Adrenal gland (tissue), 12 donors: Measurements from ENCODE around the gene HAUS7. TPM values are rescaled to one million over a fixed set of nuclear protein-coding genes. Genes with fewer than 3 reads are reported as not detected.

ENCODE experiments used
- DNase-seq, 7 donors: peaks; one replicate each; pipeline ENCODE4 v3.0.0-alpha.2; 2019 to 2020
- H3K27ac ChIP-seq, 5 donors: fragments of 200-600 bp; sonication (generic) in 4 of 5; 1 replicate in 3 of 5; 2 replicates in 2 of 5; pipeline versions ENCODE4 v1.5.1 to v1.8.0; 2016 to 2020; ENCODE audit warnings: mild to moderate bottlenecking in 1 of 5
- H3K27me3 ChIP-seq: fragments of 200-600 bp; 2 replicates; pipeline ENCODE4 v1.8.0; 2021
- H3K36me3 ChIP-seq, 2 donors: fragments of 200-600 bp; replicated peaks in 1 of 2; 1 replicate in 1 of 2; 2 replicates in 1 of 2; pipeline versions ENCODE4 v1.5.1 to v1.8.0; 2018 to 2022
- H3K4me1 ChIP-seq, 2 donors: fragments of 200-600 bp; replicated peaks in 1 of 2; 1 replicate in 1 of 2; 2 replicates in 1 of 2; pipeline versions ENCODE4 v1.5.1 to v1.8.0; 2018 to 2021
- H3K4me3 ChIP-seq, 4 donors: fragments of 200-600 bp; sonication (generic) in 3 of 4; one replicate each; pipeline ENCODE4 v1.5.1; 2016 to 2018
- H3K9me3 ChIP-seq, 3 donors: fragments of 200-600 bp; sonication (generic) in 1 of 3; replicated peaks in 1 of 3; 1 replicate in 2 of 3; 2 replicates in 1 of 3; pipeline versions ENCODE4 v1.5.1 to v1.8.0; 2016 to 2021
- POLR2A ChIP-seq, 2 donors: fragments of 450-650 bp; IDR thresholded peaks; one replicate each; pipeline ENCODE4 v1.6.1; 2017; ENCODE audit warnings: antibody characterized with exemption in 2 of 2, mild to moderate bottlenecking in 2 of 2, moderate library complexity in 1 of 2
- WGBS, 4 donors: extraction: QIAGEN DNeasy Blood & Tissue Kit in 2 of 4; methylation state at CpG; one replicate each; pipeline versions ENCODE4 v1.1.5 to v1.1.7; 2013 to 2017; 5-methylcytosine and 5-hydroxymethylcytosine counted together
- intact Hi-C, 2 donors: fragments of 100-400 bp; cut with DNase I; formaldehyde crosslinking; loops; one replicate each; pipeline versions ENCODE4 v1.14.1 to v1.15.0; 2022 to 2023
- polyA plus RNA-seq, 3 donors: library from polyadenylated mRNA; stranded (reverse); fragments of 200-250 nt in 2 of 3; fragments of 350-450 nt in 1 of 3; fragmentation: Illumina TruSeq in 1 of 3; extraction: RNeasy Lipid Tissue Mini Kit (QIAGEN cat#74804) in 1 of 3; gene quantifications; one replicate each; pipeline ENCODE4 v1.2.3, GENCODE V29; 2013 to 2014
- total RNA-seq, 9 donors: library from RNA; depleted of rRNA in 4 of 9; stranded (reverse); fragments of >200 nt in 4 of 9; fragments of 120-200 nt in 1 of 9; fragmentation: NEBNext Ultra II Directional in 1 of 9; extraction: Animal tissue kit (Norgen Biotek cat#: 25700) in 1 of 9; gene quantifications; one replicate each; pipeline versions ENCODE4 v1.1.0 to v1.2.4, GENCODE V29; 2013 to 2023
- TF ChIP-seq, protein P1 (sequence below), 6 experiments: fragments of 450-650 bp in 4 of 6; fragments of 200-600 bp in 2 of 6; sonication (generic) in 1 of 6; IDR thresholded peaks; 1 replicate in 5 of 6; 2 replicates in 1 of 6; pipeline versions ENCODE4 v1.5.1 to v1.8.0; 2016 to 2021; ENCODE audit warnings: antibody characterized with exemption in 6 of 6, mild to moderate bottlenecking in 2 of 6, moderate library complexity in 1 of 6
- donor health status: healthy with polysubstance abuse.
- donor health status: Bipolar disorder and iron deficiency.
- donor health status: DM: yes; HTN: yes; CAD: no.
- donor health status: DM: no; HTN: no; CAD: no.
- donor health status: DM: no; HTN: no; CAD: no.
- donor health status: DM: yes; HTN: yes; CAD: no.

HAUS7 gene
- total and polyA plus RNA-seq, 12 donors, result 7.3 to 111 (median 19.3) TPM

- DNase-seq, result peak in 2 of 7 donors; percentile 22 to 37
- Histone ChIP-seq H3K36me3 (no peaks in the 10 kb centered on the region), H3K4me1 (peaks cover 0 to 4% of the 10 kb centered on the region in 2 donors), H3K9me3 (no peaks in the 10 kb centered on the region), H3K27me3 (no peaks in the 10 kb centered on the region), H3K27ac (peak overlapping the region in 2 of 5 donors; percentile 54 to 55), H3K4me3 (no peak overlapping the region)
- 26 to 67% (median 61%) methylated on average over 3 to 9 of the region's 9 CpGs for WGBS, 4 donors
- TF ChIP-seq POLR2A (IDR thresholded peaks at IDR 0.05), result no peak
- TF ChIP-seq, protein P1, sequence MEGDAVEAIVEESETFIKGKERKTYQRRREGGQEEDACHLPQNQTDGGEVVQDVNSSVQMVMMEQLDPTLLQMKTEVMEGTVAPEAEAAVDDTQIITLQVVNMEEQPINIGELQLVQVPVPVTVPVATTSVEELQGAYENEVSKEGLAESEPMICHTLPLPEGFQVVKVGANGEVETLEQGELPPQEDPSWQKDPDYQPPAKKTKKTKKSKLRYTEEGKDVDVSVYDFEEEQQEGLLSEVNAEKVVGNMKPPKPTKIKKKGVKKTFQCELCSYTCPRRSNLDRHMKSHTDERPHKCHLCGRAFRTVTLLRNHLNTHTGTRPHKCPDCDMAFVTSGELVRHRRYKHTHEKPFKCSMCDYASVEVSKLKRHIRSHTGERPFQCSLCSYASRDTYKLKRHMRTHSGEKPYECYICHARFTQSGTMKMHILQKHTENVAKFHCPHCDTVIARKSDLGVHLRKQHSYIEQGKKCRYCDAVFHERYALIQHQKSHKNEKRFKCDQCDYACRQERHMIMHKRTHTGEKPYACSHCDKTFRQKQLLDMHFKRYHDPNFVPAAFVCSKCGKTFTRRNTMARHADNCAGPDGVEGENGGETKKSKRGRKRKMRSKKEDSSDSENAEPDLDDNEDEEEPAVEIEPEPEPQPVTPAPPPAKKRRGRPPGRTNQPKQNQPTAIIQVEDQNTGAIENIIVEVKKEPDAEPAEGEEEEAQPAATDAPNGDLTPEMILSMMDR (IDR thresholded peaks at IDR 0.05), result no peak
- intact Hi-C loops, result no loop called here
These were observed 55.4 kb downstream of the HAUS7 start for GRCh38 chrX:153414856-153415510.

DNA sequence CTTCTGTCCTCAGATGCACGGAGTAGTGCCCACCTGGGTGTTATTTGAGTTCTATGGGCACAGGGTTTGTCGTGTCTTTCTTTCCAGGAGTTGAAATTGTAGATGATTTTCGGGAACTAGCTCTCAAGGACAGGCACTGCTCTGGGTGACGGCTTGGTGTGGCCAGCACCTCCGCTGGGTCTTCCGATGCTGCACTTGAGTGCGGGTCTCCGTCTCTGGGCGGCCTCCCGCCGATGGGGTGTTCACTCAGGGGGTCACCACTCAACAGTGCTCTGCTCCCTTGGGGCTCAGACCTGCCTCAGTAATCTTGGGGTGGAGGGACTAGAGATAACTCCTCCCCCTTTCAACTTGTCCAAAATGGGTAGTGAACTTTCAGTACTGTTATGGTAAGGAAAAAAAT is 56.6 kb downstream of the HAUS7 start:
- WGBS, 4 donors, result 80 to 93% (median 85%) methylated on average over 5 to 11 of the region's 11 CpGs
- no peaks in the 10 kb centered on the region for H3K27me3 ChIP-seq
- no peak overlapping the region for H3K4me3 ChIP-seq
- H3K4me1 ChIP-seq, result peaks cover 0 to 4% of the 10 kb centered on the region in 2 donors
- TF ChIP-seq POLR2A (IDR thresholded peaks at IDR 0.05), result no peak
- TF ChIP-seq, protein P1 (IDR thresholded peaks at IDR 0.05), result no peak
- H3K36me3 ChIP-seq, result no peaks in the 10 kb centered on the region
- H3K9me3 ChIP-seq, result no peaks in the 10 kb centered on the region
- intact Hi-C loops, result no loop called here
- no peak overlapping the region for H3K27ac ChIP-seq
- no peak for DNase-seq

DNA sequence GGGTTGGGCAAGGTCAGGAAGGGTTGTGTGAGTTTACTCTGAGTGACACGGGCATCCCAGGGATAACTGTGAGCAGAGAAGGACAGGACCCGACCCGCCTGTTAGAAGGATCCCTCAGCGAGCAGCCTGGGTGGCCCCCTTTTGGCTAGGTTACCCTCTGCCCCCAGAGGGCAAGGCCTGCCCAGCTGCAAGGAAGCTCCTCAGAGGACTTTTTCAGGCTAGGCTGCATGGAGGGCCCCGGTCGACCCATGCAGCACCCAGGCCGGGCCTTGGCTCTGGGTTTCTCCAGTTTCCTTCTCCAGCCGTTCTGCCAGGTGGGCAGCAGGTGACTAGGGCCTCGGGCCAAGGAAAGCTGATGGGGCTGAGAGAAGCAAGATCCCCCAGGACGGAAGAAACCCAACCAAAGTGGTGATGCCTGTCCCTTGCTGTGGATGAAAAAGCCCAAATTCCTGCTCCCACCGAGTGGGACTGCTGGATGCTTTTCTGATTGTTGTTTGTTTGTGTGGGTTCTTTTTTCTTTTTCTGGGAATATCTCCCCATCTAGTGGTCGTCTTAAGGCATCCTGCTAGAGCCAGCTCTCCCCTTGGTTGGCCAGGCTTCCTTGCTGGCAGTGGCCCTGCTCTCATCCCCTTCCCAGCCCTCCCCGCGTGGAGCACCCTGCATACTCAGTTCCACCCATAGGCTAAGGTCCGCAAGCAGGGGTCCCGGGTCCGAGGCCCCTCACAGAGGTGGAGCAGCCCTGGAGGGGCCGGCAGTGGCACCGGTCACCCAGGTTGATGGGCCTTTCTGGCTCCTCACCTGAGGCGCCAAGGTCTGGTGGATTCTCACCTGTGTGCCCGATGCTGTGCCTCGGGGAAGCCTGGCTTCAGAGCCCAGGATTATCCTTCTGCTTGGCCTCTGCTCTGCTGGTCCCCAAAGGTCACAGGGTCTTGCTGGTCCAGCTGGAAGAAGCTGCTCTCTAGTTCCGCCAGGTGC is 57.3 kb downstream of the HAUS7 start:
- Histone ChIP-seq H3K36me3 (no peaks in the 10 kb centered on the region), H3K4me3 (peak overlapping the region in 1 of 4 donors; percentile 51), H3K9me3 (no peaks in the 10 kb centered on the region), H3K27ac (peak overlapping the region in 2 of 5 donors; percentile 39 to 52), H3K27me3 (no peaks in the 10 kb centered on the region), H3K4me1 (peaks cover 0 to 4% of the 10 kb centered on the region in 2 donors)
- no peak for TF ChIP-seq POLR2A (IDR thresholded peaks at IDR 0.05)
- TF ChIP-seq, protein P1 (IDR thresholded peaks at IDR 0.05), result peak in 1 of 6 experiments; percentile 16
- WGBS, 4 donors, result 48 to 76% (median 74%) methylated on average over 6 to 23 of the region's 23 CpGs
- DNase-seq, result no peak
- intact Hi-C loops, result no loop called here

DNA sequence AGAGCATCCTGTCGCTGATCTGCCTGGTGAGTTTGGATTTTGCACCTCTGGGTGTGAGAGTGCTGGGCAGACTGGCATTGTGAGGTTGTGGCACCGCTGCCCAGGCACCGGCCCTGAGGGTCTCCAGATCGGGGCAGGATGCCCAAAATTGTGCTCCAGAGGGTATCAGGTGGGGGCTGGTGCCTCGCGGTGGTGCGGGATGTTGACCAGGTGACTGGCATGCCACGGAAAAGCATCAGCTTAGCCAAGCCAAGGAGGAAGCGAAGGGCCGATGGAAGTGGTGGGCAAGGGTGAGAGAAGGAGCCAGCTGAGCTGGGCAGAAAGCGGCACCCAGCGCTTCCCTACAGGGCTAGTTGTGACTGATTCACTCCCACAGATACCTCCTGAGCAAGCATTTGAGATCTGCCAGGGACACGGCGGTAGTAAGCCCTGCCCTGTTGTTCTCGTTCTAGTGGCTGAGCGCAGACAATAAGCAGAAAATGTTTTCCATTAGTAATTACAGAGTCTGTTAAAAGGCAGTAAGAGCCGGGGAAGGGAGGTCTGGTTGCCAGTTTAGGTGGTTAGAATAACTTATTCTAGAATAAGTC is 58.3 kb downstream of the HAUS7 start:
- no peaks in the 10 kb centered on the region for H3K36me3 ChIP-seq
- intact Hi-C loops, result no loop called here
- DNase-seq, result peak in 3 of 7 donors; percentile 29 to 56 (median 47)
- peaks cover 0 to 4% of the 10 kb centered on the region in 2 donors for H3K4me1 ChIP-seq
- H3K27me3 ChIP-seq, result no peaks in the 10 kb centered on the region
- 29 to 73% (median 44%) methylated on average over 9 to 17 of the region's 17 CpGs for WGBS, 4 donors
- TF ChIP-seq, protein P1 (IDR thresholded peaks at IDR 0.05), result no peak
- TF ChIP-seq POLR2A (IDR thresholded peaks at IDR 0.05), result no peak
- peak overlapping the region in 2 of 4 donors; percentile 40 to 51 for H3K4me3 ChIP-seq
- no peaks in the 10 kb centered on the region for H3K9me3 ChIP-seq
- H3K27ac ChIP-seq, result peak overlapping the region in 2 of 5 donors; percentile 39 to 52
